Neural crest cell (in vitro differentiated cells): Measurements from ENCODE around the gene MYL9. TPM values are rescaled to one million over a fixed set of nuclear protein-coding genes. Genes with fewer than 3 reads are reported as not detected.
A peak's percentile ranks its signal among the peaks of the same experiment; 100 is the strongest.

ENCODE experiments used
- DNase-seq: peaks from one replicate; pipeline ENCODE4 v3.0.0; 2021; ENCODE audit warnings: low read depth, mixed read lengths, low spot score
- H3K27ac Mint-ChIP-seq: one replicate; pipeline ENCODE4 v1.8.0; 2021; ENCODE audit warnings: mild to moderate bottlenecking, mixed read lengths; ENCODE audit not compliant: unreplicated experiment
- H3K27me3 Mint-ChIP-seq: 2 replicates; pipeline ENCODE4 v1.8.0; 2021; ENCODE audit warnings: low read depth, mild to moderate bottlenecking, mixed read lengths
- H3K36me3 Mint-ChIP-seq: 2 replicates; pipeline ENCODE4 v1.8.0; 2021; ENCODE audit warnings: low read depth, mild to moderate bottlenecking, mixed read lengths
- H3K4me1 Mint-ChIP-seq: 2 replicates; pipeline ENCODE4 v1.8.0; 2021; ENCODE audit warnings: mixed read lengths
- H3K4me3 Mint-ChIP-seq: one replicate; pipeline ENCODE4 v1.8.0; 2021; ENCODE audit warnings: mild to moderate bottlenecking, mixed read lengths
- H3K9me3 Mint-ChIP-seq: 2 replicates; pipeline ENCODE4 v1.8.0; 2021; ENCODE audit warnings: mixed read lengths
- CTCF ChIP-seq: fragments of 200-600 bp; sonication (generic); conservative IDR thresholded peaks from 2 replicates; pipeline ENCODE4 v1.5.0; 2021; ENCODE audit warnings: antibody characterized with exemption, mild to moderate bottlenecking
- total RNA-seq: library from RNA; stranded (reverse); gene quantifications from 2 replicates; pipeline ENCODE4 v1.2.1, GENCODE V29; 2021

MYL9 gene
- total RNA-seq, 1 donor from 2014 or later = 19.8 TPM

GRCh38 chr20:36544134-36545018 lies 3.1 kb downstream of the MYL9 start:
- no peak for DNase-seq
- peaks cover 8% of the 10 kb centered on the region for H3K4me1 Mint-ChIP-seq
- H3K36me3 Mint-ChIP-seq = no peaks in the 10 kb centered on the region
- no peaks in the 10 kb centered on the region for H3K27me3 Mint-ChIP-seq
- H3K4me3 Mint-ChIP-seq = no peak overlapping the region
- H3K9me3 Mint-ChIP-seq = no peaks in the 10 kb centered on the region
- no peak for TF ChIP-seq CTCF
- H3K27ac Mint-ChIP-seq = no peak overlapping the region

- Mint-ChIP-seq H3K4me3 (no peak overlapping the region), H3K27me3 (no peaks in the 10 kb centered on the region), H3K9me3 (no peaks in the 10 kb centered on the region), H3K27ac (no peak overlapping the region), H3K4me1 (peaks cover 5% of the 10 kb centered on the region), H3K36me3 (no peaks in the 10 kb centered on the region)
- no peak for DNase-seq
- no peak for TF ChIP-seq CTCF
Measured at GRCh38 chr20:36546111-36546736, 4.9 kb downstream of the MYL9 start.

- Mint-ChIP-seq H3K4me1 (peaks cover 5% of the 10 kb centered on the region), H3K36me3 (no peaks in the 10 kb centered on the region), H3K27me3 (no peaks in the 10 kb centered on the region), H3K9me3 (no peaks in the 10 kb centered on the region), H3K27ac (peak overlapping the region; percentile 27), H3K4me3 (no peak overlapping the region)
- DNase-seq = no peak
- TF ChIP-seq CTCF = no peak
Measured at GRCh38 chr20:36547186-36548005, 6.1 kb downstream of the MYL9 start.

GRCh38 chr20:36548006-36548315 lies 6.6 kb downstream of the MYL9 start:
- peak; percentile 34 for DNase-seq
- H3K36me3 Mint-ChIP-seq = no peaks in the 10 kb centered on the region

More at GRCh38 chr20:36548006-36548315, 6.6 kb downstream of the MYL9 start:
- Mint-ChIP-seq H3K4me1 (peaks cover 5% of the 10 kb centered on the region), H3K27me3 (no peaks in the 10 kb centered on the region), H3K4me3 (no peak overlapping the region), H3K9me3 (no peaks in the 10 kb centered on the region), H3K27ac (no peak overlapping the region)
- TF ChIP-seq CTCF = no peak
